Stimulated activated CD8-positive, alpha-beta memory T cell treated with anti-CD3 and anti-CD28 coated beads, Interleukin-12 subunit alpha, Interleukin-12 subunit beta, amount 100 ng/mL, for 1 hour (primary cell): ENCODE results near the gene SCT.

Source experiments
- DNase-seq: peaks from one replicate; pipeline ENCODE4 v3.0.0-alpha.2; 2020; ENCODE audit warnings: low read depth

SCT gene

DNA sequence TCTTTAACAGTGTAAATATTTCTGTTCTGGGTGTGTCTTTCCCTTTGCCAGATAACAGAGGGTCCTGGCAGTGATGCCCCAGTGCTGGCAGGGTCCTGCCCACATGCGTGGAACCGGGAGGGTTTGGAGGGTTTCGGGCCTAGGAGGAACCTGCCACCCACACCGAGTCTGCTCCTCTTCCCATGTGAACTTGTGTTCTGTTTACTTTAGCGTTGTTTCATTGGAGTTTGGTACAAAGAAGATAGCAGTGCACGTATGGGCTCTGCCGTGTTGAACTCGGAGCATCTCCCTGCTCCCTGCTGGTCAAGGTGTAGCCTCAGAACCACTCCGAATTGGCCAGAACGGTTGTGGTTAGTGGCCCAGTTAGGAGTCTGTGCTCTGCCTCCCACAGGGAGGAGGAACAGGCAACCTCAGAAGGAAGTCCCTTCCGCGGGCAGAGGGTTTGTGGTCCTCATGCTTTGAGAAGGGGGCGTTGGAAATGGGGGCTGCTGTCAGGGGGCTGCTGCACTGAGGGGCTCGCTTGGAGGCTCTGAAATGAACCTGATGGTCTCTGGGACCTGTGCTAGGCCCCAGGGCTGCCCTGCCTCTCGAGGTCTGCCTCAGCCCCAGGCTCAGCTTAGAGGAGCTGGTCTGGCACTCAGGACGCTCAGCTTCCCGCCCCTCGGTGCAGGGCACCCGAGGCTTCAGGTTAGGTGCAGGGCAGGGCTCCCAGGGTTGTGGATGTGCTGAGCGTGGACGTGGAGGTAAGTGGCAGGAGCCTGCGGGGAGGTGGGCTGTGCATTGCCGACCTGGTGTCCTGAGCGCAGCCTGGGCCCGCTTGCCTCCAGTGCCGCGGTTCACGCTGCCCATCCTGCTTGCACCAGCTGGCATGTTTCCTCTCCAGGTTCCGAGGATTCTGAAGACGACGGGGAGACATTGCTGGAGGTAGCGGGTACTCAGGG is 40.3 kb downstream of the SCT start:
- DNase-seq: no peak

- no peak for DNase-seq
Measured at GRCh38 chr11:584287-584686, 42.7 kb downstream of the SCT start.

DNA sequence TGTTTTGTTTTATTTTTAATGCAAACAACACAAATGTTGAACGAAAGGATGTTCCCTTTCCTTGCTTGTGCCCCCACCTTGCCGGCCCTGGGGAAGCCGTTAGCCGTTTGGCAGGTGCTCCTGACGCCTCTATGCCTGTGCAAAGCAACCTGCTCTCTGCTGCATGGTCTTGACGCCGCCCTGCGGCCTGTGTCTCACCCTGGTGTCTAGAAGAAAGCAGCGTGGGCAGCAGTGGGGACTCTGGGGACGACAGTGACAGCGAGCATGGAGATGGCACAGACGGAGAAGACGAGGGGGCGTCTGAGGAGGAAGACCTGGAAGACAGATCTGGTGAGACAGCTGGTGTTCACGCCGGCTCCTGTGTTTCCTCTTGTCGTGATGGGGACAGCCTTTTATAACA is 45.2 kb downstream of the SCT start:
- no peak for DNase-seq

DNA sequence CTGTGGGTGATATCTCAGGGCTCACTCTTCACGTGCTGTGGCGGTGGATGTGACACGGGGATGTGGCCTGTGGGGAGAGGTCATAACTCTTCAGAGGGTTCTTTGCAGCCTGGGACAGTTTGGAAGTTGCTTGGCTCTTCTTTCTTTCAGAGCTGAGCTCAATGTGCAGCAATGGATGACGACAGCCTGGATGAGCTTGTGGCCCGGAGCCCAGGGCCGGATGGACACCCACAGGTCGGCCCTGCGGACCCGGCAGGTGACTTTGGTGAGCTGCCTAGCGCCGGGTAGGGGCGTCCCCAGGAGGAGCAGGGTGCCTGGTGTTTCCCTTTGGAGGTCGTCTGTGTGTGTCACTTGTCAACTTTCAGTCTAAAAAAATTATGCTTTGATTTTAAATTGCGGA is 45.6 kb downstream of the SCT start:
- no peak for DNase-seq

DNA sequence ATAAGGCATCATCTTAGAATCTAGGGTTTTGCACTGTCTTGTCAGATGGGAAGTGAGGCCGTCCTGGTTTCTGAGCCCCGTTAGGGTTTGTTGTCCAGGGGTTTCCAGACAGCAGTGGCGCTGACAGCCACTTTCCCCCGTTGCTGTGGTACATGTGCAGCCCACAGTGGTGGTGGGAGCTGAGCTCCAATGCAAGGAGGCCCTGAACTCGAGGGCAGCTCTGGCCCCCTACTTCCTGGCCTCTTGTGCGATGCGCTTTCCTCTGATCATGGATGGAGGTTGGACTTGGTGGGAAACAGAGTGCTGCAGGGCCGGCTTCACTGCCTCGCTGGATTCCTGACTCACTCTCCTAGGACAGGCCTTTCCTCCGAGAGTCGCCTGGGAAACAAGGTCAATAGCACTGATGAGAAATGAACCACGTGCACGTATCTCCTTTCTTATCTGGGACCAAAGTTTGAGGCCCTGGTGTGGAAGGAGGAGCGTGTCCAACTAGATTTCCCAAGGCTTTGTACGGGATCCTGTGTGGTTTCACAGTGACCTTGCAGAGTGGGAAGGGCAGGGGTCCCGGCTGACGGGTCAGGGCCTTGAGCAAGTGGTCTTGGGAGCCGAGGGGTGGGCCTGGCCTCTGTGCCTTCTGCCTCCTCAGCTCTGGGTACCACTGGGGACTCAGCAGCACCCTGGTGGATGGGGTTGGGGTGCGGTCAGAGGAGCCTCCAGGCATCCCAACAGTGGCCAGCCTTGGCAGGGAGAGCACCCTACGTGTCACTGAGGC is 47.0 kb downstream of the SCT start:
- no peak for DNase-seq

DNA sequence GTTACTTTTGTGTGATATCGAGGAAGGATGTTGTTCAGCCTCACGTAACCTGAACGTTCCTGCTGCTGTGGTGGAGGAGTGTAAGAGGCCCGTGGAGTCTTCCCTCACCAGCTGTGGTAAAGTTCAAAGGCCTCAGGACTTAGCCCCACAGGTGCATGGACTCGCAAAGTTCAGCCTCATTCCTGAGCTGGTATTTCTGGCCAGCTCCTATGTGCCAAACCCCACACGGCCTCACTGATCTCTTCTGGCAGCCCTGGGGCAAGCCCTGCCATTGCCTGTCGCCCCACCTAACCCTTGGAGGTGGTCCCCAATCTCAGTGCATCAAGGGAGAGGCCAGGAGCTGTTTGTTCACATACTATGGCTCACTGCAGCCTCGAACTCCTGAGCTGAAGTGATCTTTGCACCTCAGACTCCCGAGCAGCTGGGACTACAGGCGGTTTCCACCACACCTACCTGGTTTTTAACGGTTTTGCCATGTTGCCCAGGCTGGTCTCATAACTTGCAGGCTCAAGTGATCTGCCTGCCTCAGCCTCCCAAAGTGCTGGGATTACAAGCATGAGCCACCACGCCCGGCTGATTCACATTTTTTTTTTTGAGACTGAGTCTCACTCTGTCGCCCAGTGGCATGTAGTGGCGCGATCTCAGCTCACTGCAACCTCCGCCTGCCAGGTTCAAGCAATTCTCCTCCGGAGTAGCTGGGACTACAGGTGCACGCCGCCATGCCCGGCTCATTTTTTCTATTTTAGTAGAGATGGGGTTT is 48.5 kb downstream of the SCT start:
- no peak for DNase-seq

- no peak for DNase-seq
Measured at GRCh38 chr11:577611-577894, 49.4 kb downstream of the SCT start.

DNA sequence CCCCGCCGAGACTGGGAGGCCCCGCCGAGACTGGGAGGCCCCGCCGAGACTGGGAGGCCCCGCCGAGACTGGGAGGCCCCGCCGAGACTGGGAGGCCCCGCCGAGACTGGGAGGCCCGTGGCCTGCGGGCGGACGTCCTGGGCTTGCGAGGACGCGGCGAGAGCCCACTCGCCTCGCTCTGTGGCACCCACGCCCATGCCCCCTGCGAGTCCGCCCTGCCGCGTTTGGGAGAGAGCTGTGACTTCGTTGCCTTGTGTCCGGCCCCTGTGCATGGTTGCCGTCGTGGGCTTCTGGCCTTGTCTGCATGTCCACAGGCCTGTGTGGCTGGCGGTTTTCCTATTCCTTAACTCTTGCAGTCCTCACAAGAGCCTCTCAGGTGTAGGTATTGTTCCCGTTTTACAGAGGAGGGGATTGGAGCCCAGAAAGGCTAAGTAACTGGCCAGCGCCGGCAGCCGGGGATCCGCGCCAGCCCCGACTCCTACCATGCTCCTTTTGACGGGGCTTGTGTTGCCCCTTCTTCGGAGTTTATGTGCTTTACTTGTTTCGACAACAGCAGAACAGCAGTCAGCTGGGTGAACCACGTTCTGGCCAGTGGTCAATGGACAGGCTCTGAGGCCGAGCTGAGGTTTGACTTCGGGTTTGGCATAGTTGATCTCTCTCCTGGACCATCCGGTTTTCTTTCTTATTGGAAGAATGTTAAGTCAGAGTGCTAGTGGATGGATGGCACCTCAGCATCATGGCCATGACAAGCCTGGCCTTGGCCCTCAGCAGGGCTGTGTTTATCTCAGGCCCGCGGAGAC is 50.0 kb downstream of the SCT start:
- no peak for DNase-seq
